ENCODE data around the gene PYGO1.
"Not testable (repeated sequence)": the region's sequence is repeated elsewhere in the genome, so short reads cannot be mapped to it uniquely, and the experiment has no call there.

PYGO1 gene

GRCh38 chr15:55564347-55565145 is 23.6 kb downstream of the PYGO1 start:
- no peak for DNase-seq

DNA sequence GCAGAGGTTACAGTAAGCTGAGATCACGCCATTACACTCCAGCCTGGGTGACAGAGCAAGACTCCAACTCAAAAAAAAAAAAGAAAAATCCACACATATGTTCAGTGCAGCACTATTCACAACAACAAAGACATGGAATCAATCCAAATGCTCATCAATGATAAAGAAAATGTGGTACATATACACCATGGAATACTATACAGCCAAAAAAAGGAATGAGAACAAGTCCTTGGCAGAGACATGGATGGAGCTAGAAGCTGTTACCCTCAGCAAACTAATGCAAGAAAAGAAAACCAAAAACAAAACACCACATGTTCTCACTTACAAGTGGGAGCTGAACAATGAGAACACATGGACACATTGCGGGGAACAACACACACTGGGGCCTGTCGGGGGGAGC is 25.5 kb downstream of the PYGO1 start:
- no peak for DNase-seq

DNA sequence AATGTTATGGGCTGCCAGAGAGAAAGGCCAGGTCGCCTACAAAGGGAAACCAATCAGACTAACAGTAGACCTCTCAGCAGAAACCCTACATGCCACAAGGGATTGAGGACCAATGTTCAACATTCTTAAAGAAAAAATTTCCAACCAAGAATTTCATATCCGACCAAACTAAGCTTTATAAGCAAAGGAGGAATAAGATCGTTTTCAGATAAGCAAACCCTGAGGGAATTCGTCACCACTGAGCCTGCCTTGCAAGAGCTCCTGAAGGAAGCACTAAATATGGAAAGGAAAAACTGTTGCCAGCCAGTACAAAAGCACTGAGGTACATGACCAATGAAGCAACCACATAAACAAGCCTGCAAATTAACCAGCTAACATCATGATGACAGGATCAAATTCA is 33.1 kb downstream of the PYGO1 start:
- no peak for DNase-seq

- no peak for DNase-seq
Measured at GRCh38 chr15:55552926-55553325, 35.2 kb downstream of the PYGO1 start.

- no peak for DNase-seq
Measured at GRCh38 chr15:55552451-55552850, 35.7 kb downstream of the PYGO1 start.

GRCh38 chr15:55549305-55549704 is 38.8 kb downstream of the PYGO1 start:
- no peak for DNase-seq

DNA sequence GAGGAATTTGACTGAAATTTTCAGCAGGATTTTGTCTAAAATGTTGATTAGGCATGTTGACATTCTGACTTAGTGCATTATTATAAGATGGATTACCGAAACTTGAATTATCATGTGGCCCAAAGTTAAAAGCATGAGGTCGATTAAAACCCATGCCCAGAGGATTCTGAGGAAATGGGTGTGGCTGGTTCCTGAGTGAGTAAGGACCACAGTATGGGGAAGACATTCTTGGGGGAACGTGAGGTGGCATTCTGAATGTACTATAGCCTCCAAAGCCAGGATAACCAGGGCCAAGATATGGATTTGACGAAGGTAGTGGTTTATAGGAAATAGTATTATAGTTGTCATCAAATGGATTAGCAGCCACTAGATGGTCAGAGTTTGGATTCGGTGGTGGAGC is 41.4 kb downstream of the PYGO1 start:
- DNase-seq: no peak

DNA sequence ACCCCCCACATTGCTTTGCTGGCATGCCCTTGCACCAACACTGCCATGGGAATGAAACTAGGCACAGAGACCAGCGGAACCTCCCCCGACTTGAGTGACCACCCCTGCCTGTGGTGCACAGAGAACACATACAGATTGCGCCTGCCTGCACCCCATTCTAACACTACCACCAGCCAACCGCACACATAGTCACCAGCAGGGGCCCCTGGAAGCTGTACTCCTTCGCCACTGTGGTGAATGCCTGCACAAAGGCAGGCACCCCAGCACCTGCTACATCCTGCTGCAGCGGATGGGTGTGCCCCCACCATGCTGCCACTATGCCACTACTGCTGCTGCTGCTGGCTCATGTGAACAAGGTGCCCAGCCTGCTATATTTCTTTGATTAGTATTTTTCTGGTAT is 52.7 kb downstream of the PYGO1 start:
- no peak for DNase-seq

- DNase-seq: no peak
Measured at GRCh38 chr15:55532944-55533343, 55.2 kb downstream of the PYGO1 start.

GRCh38 chr15:55530861-55531313 is 57.3 kb downstream of the PYGO1 start:
- DNase-seq: no peak

DNA sequence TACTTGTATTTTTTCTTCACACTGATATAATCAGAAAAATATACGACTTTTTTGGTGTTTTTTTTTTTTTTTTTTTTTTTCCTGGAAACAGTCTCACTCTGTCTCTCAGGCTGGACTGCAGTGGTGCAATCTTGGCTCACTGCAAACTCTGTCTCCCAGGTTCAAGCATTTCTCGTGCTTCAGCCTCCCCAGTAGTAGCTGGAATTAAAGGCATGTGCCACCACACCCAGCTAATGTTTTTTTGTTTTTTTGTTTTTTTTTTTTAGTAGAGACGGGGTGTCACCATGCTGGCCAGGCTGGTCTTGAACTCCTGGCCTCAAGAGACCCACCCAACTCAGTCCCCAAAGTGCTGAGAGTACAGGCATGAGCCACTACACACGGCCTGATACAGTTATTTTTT is 59.3 kb downstream of the PYGO1 start:
- no peak for DNase-seq

- DNase-seq: no peak
Measured at GRCh38 chr15:55527150-55527549, 61.0 kb downstream of the PYGO1 start.

DNA sequence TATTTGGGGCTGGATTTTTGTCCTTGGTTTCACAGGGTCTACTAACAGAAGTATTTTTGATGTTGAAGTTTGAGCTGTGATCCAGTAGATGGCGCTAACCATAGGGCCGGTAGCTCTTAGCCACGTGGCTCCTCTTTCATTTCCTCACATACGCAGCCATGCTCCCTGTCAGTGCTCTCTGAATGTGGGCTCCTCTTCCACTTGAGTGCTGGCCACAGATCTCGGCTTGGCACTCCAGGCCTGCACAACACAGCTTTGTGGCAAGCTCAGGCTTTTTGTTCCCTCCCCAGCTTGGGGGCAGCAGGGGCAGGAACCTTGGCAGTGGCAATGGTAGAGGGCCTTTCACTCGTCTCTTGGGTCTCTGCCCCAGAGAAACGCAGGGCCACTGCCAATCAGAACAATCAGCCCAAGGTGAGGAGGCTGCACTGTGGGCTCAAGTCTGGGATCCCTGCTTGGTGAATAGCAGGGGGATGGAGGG is 61.5 kb downstream of the PYGO1 start:
- DNase-seq: peak; percentile 23

DNA sequence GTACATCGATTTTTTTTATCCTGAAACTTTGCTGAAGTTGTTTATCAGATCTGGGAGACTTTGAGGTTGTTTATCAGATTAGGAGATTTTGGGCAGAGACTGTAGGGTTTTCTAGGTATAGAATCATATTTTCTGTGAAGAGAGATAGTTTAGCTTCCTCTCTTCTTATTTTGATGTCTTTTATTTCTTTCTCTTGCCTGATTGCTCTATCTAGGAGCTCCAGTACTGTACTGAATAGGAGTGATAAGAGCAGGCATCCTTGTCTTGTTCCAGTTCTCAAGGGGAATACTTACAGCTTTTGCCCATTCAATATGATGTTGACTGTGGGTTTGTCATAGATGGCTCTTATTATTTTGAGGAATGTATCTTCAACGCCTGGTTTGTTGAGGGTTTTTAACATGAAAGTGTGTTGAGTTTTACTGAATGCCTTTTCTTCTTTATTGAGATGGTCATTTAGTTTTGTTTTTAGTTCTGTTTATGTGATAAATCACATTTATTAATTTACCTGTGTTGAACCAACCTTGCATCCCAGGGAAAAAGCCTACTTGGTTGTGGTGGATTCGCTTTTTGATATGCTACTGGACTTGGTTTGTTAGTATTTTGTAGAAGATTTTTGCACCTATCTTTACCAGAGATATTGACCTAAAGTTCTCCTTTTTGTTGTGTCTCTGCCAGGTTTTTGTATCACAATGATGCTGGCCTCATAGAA is 65.2 kb downstream of the PYGO1 start:
- no peak for DNase-seq

DNA sequence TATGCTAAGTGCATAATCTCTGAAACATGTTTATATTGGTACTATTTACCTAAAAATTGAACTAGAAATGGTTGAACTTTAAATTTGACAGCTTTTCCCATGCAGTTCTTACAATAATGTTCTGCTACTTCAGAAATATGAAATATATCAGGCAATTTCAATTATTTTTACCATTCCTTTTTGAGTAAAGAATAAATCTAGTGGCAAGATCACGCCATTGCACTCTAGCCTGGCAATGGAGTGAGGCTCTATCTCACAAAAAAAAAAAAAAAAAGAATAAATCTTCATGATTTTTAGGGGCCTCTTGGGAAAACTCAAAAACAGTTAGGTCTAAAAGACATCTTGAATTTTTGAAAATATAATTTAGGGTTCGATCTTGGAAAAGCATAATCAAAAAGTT is 69.5 kb downstream of the PYGO1 start:
- DNase-seq: no peak

- DNase-seq: no peak
Measured at GRCh38 chr15:55518009-55518408, 70.1 kb downstream of the PYGO1 start.

DNA sequence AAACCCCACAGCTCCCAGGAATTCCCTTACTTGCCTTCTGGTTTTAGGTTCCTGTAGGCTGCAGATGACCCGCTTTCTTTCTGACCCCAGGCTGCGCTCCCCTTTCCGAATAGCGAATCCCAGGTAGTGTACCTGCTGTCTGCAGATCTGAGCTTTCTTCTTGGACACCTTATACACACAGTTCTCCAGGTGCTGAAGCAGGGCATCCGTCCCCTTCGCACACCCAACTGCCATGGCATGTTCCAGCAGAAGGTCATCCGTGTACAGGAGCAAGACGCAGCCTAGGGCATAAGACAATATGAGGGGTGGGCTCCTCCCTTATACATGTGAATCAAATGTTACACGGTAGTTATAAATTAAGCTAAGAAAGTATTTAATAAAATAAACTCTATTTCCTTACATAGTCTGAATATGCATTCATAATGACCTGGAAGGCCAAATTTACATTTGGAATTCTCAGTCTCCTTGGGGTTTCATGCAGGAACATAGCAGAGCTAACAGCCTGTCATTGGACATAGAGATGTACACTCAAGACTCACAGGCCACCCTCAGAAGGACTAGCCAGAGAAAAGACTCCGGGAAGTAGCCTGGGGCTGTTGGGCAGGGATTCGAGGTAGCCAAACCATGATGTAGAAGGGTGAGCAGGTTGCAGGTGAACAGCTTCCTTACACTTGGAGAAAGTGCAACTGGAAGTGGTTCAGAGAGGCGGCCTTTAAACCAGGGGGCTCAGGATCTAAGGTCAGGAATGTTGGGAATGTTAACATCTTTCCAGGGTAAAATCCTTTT is 72.0 kb downstream of the PYGO1 start:
- no peak for DNase-seq

DNA sequence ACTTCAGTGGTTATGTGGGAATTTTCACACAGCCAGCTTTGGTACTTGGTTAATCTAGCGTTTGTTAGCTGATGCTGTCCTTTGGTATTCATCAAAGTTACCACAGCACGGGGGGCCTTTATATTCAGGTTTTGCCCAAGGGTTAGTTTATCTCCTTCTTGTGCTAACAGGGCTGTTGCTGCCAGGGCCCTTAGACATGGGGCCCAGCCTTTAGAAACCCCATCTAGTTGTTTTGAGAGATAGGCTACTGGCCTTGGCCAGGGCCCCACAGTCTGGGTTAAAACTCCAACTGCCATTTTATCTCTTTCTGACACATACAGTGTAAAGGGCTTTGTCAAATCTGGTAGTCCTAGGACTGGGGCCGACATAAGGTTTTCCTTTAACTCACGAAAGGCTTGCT is 72.7 kb downstream of the PYGO1 start:
- DNase-seq: no peak

DNA sequence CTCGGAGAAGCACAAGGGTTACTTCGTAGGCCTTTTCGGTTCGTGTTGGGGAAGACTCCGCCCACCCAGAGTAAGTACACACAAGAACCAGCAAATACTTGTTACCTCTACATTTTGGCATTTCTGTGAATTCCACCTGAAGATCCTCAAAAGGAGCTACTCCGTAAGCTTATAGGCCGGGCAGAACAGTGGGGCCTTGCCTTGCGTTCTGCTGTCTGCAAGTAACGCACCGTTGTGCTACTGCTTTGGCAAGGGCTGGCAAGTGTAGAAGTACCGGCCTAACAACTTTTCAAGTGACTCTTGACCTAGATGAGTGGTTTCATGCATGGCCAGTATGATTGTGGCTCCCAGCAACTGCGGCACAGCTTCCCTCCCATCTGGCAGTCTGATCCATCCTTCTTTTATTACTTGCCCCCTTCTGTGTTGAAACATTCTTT is 73.7 kb downstream of the PYGO1 start:
- DNase-seq: no peak

DNA sequence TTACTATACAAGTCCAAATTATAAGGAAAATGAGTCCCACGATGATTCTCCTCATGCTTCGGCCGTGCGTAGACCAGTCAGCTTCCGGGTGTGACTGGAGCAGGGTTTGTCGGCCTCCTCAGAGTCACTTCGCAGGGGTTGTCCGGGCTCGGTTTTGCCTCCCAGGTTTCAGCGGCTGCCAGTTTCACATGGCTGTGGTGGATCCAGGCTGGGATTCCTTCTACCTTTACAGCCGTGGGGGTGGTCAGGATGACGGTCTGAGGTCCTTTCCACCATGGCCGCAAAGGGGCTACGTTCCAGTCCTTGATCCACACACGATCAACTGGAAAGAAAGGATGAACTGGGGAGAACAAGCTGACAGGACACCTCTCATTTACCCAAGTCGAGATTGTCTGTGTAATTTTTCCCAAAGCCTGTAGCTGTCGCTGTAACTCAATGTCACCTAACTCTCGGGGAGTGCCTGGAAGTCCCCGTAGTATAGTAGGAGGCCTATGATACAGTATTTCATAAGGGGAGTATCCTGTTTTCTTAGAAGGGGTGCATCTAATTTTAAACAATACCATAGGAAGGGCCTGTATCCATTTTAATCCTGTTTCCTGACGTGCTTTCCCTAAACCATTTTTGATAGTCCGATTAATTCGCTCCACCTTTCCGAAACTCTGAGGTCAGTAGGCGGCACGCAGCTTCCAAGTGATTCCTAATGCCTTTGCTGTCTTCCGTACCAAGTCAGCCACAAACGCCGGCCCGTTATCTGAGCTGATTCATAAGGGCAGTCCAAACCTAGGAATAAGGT is 74.3 kb downstream of the PYGO1 start:
- DNase-seq: not testable (repeated sequence)

GRCh38 chr15:55513152-55513551 is 75.0 kb downstream of the PYGO1 start:
- DNase-seq: no peak

GRCh38 chr15:55507567-55507966 is 80.6 kb downstream of the PYGO1 start:
- no peak for DNase-seq

DNA sequence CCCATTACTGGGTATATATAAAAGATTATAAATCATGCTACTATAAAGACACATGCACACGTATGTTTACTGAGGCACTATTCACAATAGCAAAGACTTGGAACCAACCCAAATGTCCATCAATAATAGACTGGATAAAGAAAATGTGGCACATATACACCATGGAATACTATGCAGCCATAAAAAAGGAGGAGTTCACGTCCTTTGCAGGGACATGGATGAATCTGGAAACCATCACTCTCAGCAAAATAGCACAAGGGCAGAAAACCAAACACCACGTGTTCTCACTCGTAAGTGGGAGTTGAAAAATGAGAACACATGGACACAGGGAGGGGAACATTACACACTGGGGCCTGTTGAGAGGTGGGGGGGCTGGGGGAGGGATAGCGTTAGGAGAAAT is 82.7 kb downstream of the PYGO1 start:
- not testable (repeated sequence) for DNase-seq
